ENCODE measurements around the gene ZBTB42. TPM values are rescaled to one million over a fixed set of nuclear protein-coding genes. Genes with fewer than 3 reads are reported as not detected.

ZBTB42 gene
- total RNA-seq, 1 experiment from 2014 or later, result 1.4 TPM

DNA sequence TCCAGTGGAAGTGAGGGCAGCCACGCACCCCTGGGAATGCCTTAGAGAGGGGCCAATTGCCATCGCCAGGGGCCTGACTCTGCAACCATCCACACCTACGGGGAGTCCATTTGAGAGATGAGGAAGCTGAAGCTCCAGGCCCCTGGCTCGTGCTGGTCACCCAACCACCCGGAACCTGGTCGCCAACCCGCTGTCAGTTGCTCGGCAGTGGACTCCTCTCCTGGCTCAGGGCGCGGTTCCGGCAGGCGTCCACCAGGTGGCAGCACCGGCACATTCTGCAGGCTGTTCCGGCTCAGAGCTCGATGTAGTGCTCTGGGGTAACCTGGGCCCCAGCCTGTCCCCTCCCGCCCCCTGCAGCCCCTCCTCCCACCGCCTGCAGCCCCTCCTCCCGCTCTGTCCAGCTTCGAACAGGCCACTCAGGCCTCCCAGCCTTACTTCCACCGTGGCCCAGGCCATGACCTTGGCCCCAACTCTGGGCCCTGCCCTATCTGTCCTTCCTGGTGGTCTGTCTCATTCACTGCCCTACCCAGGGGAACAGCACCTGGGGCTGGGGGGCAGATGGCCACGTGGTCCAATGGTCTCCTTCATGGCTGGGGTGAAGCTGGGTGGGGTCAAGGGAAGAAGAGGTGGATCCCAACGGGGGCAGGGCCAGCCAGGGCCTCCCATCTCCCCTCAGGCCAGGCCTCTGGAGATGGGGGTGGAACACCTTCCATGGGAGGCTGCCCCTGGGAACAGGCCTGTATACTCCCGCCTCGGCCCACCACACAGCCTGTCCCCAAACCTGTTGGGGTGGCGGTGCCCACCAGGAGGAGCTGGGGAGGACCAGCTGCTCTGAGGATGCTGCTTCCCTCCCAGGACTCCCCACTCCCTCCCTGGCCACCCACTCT, 32.2 kb upstream of the ZBTB42 start:
- BruUV-seq (replicated peaks), result no TSS peak
- ChIA-PET POLR2A (ENCODE audit: low non-redundant PET) (no interaction called here), CTCF (interaction anchor here (0.6 to 1.4 kb wide), 9 partner anchors 9 to 96 kb away, joined by 3 to 4 read pairs (median 3); partner anchors contain the start of genes CEP170B and SIVA1)
- peak; percentile 87 for DNase-seq (ENCODE audit: low spot score)
- H3K27me3 ChIP-seq (replicated peaks; ENCODE audit: insufficient read depth, low read depth, low read length, poor library complexity), result no peaks in the 10 kb centered on the region
- no peak overlapping the region for H3K4me3 ChIP-seq (ENCODE audit: low read depth, low read length, poor library complexity, severe bottlenecking)
- no peak for TF ChIP-seq EZH2 (IDR thresholded peaks at IDR 0.05; ENCODE audit: borderline replicate concordance, low read depth, low read length, poor library complexity, severe bottlenecking)
- TF ChIP-seq, protein P1, sequence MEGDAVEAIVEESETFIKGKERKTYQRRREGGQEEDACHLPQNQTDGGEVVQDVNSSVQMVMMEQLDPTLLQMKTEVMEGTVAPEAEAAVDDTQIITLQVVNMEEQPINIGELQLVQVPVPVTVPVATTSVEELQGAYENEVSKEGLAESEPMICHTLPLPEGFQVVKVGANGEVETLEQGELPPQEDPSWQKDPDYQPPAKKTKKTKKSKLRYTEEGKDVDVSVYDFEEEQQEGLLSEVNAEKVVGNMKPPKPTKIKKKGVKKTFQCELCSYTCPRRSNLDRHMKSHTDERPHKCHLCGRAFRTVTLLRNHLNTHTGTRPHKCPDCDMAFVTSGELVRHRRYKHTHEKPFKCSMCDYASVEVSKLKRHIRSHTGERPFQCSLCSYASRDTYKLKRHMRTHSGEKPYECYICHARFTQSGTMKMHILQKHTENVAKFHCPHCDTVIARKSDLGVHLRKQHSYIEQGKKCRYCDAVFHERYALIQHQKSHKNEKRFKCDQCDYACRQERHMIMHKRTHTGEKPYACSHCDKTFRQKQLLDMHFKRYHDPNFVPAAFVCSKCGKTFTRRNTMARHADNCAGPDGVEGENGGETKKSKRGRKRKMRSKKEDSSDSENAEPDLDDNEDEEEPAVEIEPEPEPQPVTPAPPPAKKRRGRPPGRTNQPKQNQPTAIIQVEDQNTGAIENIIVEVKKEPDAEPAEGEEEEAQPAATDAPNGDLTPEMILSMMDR (conservative IDR thresholded peaks at IDR 0.05; ENCODE audit: low read depth, low read length), result peak; percentile 86
- intact Hi-C loops (cut with micrococcal nuclease; ENCODE audit: unreplicated experiment), result loop anchor here (2.0 to 5.0 kb wide), 2 partner anchors 58 to 279 kb away; no protein-coding TSS in a partner anchor
- H3K4me1 ChIP-seq (ENCODE audit: insufficient read depth, low read length, poor library complexity, severe bottlenecking), result peaks cover 5% of the 10 kb centered on the region
- peaks cover 37% of the 10 kb centered on the region for H3K36me3 ChIP-seq (ENCODE audit: insufficient read depth, low read length, poor library complexity, severe bottlenecking)
- peak overlapping the region; percentile 40 for H3K27ac ChIP-seq (ENCODE audit: low read depth, low read length, poor library complexity, severe bottlenecking)
- H3K9me3 ChIP-seq (ENCODE audit: low read depth, low read length, poor library complexity, severe bottlenecking), result no peaks in the 10 kb centered on the region

DNA sequence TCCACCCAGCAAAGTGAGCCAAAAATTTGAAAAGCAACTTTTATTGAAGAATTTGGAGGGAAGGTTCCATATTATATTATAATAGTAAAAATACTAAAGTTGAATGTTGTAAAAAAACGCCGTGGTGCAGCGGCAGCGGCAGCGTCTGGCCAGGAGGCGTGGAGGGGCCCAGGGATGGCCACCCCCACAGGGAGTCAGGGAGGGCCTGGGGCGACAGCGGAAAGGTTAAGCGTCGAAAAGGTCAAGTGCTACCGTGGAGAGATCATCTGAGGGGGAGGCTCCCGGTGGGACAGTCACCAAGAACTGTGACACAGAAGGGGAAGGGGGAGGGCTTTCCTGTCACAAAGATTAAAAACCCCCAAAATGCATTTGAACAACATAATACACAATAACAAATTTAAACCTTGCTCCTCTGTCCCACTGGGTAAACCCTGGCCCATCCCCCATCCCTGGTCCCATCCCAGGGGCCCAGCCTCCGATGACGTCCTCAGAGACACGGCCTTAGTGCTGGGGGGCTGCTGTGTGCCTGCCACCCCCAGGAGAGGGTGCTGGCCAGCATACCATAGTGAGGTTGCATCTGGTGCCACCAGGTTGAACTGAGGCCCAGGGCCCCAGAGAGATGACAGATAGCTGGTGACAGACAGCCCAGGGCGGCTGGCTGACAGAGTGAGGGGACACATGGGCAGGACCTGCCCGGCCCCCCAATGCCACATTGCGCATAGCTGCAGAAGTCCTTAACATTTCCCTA, 31.4 kb upstream of the ZBTB42 start:
- no peak for DNase-seq (ENCODE audit: low spot score)
- Histone ChIP-seq H3K27me3 (replicated peaks; ENCODE audit: insufficient read depth, low read depth, low read length, poor library complexity) (no peaks in the 10 kb centered on the region), H3K4me1 (ENCODE audit: insufficient read depth, low read length, poor library complexity, severe bottlenecking) (peaks cover 5% of the 10 kb centered on the region), H3K36me3 (ENCODE audit: insufficient read depth, low read length, poor library complexity, severe bottlenecking) (peaks cover 38% of the 10 kb centered on the region), H3K27ac (ENCODE audit: low read depth, low read length, poor library complexity, severe bottlenecking) (no peak overlapping the region), H3K4me3 (ENCODE audit: low read depth, low read length, poor library complexity, severe bottlenecking) (no peak overlapping the region), H3K9me3 (ENCODE audit: low read depth, low read length, poor library complexity, severe bottlenecking) (no peaks in the 10 kb centered on the region)
- POLR2A ChIA-PET (ENCODE audit: low non-redundant PET), result no interaction called here
- TSS peak; percentile 83 for BruUV-seq (replicated peaks)
- CTCF ChIA-PET, result interaction anchor here (0.9 to 1.4 kb wide), 2 partner anchors 16 to 95 kb away, joined by 3 read pairs; partner anchors contain the start of gene CEP170B
- no peak for TF ChIP-seq EZH2 (IDR thresholded peaks at IDR 0.05; ENCODE audit: borderline replicate concordance, low read depth, low read length, poor library complexity, severe bottlenecking)
- intact Hi-C loops (cut with micrococcal nuclease; ENCODE audit: unreplicated experiment), result loop anchor here (2.0 to 5.0 kb wide), 2 partner anchors 57 to 278 kb away; no protein-coding TSS in a partner anchor

GRCh38 chr14:104770072-104770579, 30.8 kb upstream of the ZBTB42 start:
- DNase-seq (ENCODE audit: low spot score), result no peak
- CTCF ChIA-PET, result interaction anchor here (0.5 to 1.2 kb wide), 2 partner anchors 10 to 17 kb away, joined by 3 to 5 read pairs; partner anchors contain the start of gene SIVA1
- intact Hi-C loops (cut with micrococcal nuclease; ENCODE audit: unreplicated experiment), result no loop called here
- no peaks in the 10 kb centered on the region for H3K27me3 ChIP-seq (replicated peaks; ENCODE audit: insufficient read depth, low read depth, low read length, poor library complexity)
- POLR2A ChIA-PET (ENCODE audit: low non-redundant PET), result no interaction called here
- H3K36me3 ChIP-seq (ENCODE audit: insufficient read depth, low read length, poor library complexity, severe bottlenecking), result peaks cover 43% of the 10 kb centered on the region
- no TSS peak for BruUV-seq (replicated peaks)
- no peaks in the 10 kb centered on the region for H3K9me3 ChIP-seq (ENCODE audit: low read depth, low read length, poor library complexity, severe bottlenecking)
- no peak overlapping the region for H3K4me3 ChIP-seq (ENCODE audit: low read depth, low read length, poor library complexity, severe bottlenecking)
- TF ChIP-seq EZH2 (IDR thresholded peaks at IDR 0.05; ENCODE audit: borderline replicate concordance, low read depth, low read length, poor library complexity, severe bottlenecking), result no peak
- TF ChIP-seq, protein P1 (conservative IDR thresholded peaks at IDR 0.05; ENCODE audit: low read depth, low read length), result no peak
- peaks cover 5% of the 10 kb centered on the region for H3K4me1 ChIP-seq (ENCODE audit: insufficient read depth, low read length, poor library complexity, severe bottlenecking)
- no peak overlapping the region for H3K27ac ChIP-seq (ENCODE audit: low read depth, low read length, poor library complexity, severe bottlenecking)
